OCI-LY3 (cell line): ENCODE results near the gene AHDC1.
"Not testable (repeated sequence)": the region's sequence is repeated elsewhere in the genome, so short reads cannot be mapped to it uniquely, and the experiment has no call there.

ENCODE experiments used
- H2AFZ ChIP-seq: fragments of 200-600, 300-600 bp; shearing (Covaris generic); 2 replicates; pipeline ENCODE4 v1.6.0; 2014; ENCODE audit warnings: antibody characterized with exemption, low read depth, low read length
- H3K27ac ChIP-seq: fragments of 200-600, 300-600 bp; sonication (generic); 2 replicates; pipeline ENCODE4 v1.5.1; 2014; ENCODE audit warnings: mild to moderate bottlenecking, low read length, moderate library complexity, mixed read lengths
- H3K27me3 ChIP-seq: fragments of 200-600, 300-600 bp; sonication (generic); 2 replicates; pipeline ENCODE4 v1.6.1; 2014; ENCODE audit warnings: low read depth, low read length, mixed read lengths
- H3K36me3 ChIP-seq: fragments of 200-600, 300-600 bp; sonication (generic); replicated peaks from 2 replicates; pipeline ENCODE3; 2014; ENCODE audit warnings: low read depth, low read length, mixed read lengths
- H3K4me1 ChIP-seq: fragments of 300-600, 200-600 bp; sonication (generic); 2 replicates; pipeline ENCODE4 v1.6.1; 2014; ENCODE audit warnings: low read length, mixed read lengths
- H3K4me2 ChIP-seq: fragments of 200-600, 300-600 bp; sonication (generic); 2 replicates; pipeline ENCODE4 v1.6.1; 2014; ENCODE audit warnings: low read length, mixed read lengths
- H3K4me3 ChIP-seq: fragments of 300-600, 200-600 bp; sonication (generic); 2 replicates; pipeline ENCODE4 v1.5.1; 2014; ENCODE audit warnings: antibody characterized with exemption, mild to moderate bottlenecking, low read length, moderate library complexity
- H3K79me2 ChIP-seq: fragments of 300-600, 200-600 bp; shearing (Covaris generic); 2 replicates; pipeline ENCODE4 v1.6.1; 2014; ENCODE audit warnings: mild to moderate bottlenecking, low read length, mixed read lengths
- H3K9ac ChIP-seq: fragments of 300-600, 200-600 bp; shearing (Covaris generic); 2 replicates; pipeline ENCODE4 v1.6.0; 2014; ENCODE audit warnings: mild to moderate bottlenecking, low read length, moderate library complexity
- H3K9me3 ChIP-seq: fragments of 200-600, 300-600 bp; shearing (Covaris generic); 2 replicates; pipeline ENCODE4 v1.6.1; 2014; ENCODE audit warnings: low read length, mixed read lengths; ENCODE audit not compliant: insufficient read depth
- H4K20me1 ChIP-seq: fragments of 200-600, 300-600 bp; sonication (generic); 2 replicates; pipeline ENCODE4 v1.6.1; 2016; ENCODE audit warnings: low read length, mixed read lengths; ENCODE audit not compliant: insufficient read depth
- EZH2phosphoT487 ChIP-seq: fragments of 200-600 bp; shearing (Covaris generic); IDR thresholded peaks from 2 replicates; pipeline ENCODE4 v1.6.1; 2018; ENCODE audit warnings: antibody characterized with exemption, mixed run types, low read depth
- TF ChIP-seq, protein P1 (sequence below): fragments of 200-600, 300-600 bp; sonication (generic); IDR thresholded peaks from 2 replicates; pipeline ENCODE4 v1.5.1; 2014; ENCODE audit warnings: antibody characterized with exemption, low read length, low read depth

The AHDC1 gene

DNA sequence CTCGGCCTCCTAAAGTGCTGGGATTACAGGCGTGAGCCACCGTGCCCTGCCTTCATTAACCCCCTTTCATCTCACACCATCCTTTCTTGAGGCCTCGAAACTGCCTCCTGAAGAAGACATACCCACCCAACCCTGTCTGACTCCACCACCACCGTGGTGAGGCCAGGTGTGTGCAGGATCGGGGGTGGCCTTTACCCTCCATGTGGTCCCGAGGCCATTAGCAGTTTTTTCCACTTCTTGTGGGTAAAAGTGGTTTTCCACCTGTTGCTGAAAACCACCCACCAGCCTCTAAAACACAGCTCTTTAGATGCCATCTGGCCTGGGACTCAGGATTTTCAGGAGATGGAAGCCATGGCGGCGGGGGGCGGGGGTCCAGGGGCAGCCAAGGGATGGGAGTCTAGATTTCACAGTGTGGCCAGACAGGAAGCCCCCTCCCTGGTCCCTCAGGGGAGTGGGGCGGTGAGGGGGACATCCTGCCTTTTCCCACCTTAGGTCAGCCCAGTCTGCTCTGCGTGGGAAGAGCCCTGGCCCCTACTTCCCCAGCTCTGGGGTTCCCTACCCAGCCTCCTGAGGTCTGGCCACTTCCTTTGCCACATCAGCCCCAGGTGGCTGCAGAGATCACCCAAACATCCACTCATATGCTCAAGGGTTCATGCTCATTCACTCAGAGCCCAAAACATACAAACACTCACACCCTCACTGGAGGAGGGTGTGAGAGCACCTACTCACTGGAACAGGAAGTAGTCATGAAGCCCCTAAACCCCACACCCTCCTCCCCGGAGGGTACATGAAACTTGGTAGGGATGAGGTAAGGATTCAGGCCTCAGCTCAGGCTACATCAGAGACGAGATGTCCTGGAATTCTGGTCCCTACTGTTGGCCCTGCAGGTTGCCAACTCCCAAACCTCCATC is 28.7 kb upstream of the AHDC1 start:
- no peaks in the 10 kb centered on the region for H3K79me2 ChIP-seq
- H3K27ac ChIP-seq = peak overlapping the region; percentile 87
- H3K4me2 ChIP-seq = peak overlapping the region; percentile 93
- H3K36me3 ChIP-seq = no peaks in the 10 kb centered on the region
- H3K9ac ChIP-seq = peak overlapping the region; percentile 37; the same call in 1 of the 2 replicates
- TF ChIP-seq, protein P1, sequence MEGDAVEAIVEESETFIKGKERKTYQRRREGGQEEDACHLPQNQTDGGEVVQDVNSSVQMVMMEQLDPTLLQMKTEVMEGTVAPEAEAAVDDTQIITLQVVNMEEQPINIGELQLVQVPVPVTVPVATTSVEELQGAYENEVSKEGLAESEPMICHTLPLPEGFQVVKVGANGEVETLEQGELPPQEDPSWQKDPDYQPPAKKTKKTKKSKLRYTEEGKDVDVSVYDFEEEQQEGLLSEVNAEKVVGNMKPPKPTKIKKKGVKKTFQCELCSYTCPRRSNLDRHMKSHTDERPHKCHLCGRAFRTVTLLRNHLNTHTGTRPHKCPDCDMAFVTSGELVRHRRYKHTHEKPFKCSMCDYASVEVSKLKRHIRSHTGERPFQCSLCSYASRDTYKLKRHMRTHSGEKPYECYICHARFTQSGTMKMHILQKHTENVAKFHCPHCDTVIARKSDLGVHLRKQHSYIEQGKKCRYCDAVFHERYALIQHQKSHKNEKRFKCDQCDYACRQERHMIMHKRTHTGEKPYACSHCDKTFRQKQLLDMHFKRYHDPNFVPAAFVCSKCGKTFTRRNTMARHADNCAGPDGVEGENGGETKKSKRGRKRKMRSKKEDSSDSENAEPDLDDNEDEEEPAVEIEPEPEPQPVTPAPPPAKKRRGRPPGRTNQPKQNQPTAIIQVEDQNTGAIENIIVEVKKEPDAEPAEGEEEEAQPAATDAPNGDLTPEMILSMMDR = no peak
- no peak overlapping the region for H2AFZ ChIP-seq
- peaks cover 87% of the 10 kb centered on the region for H3K4me1 ChIP-seq
- H3K27me3 ChIP-seq = no peaks in the 10 kb centered on the region
- no peaks in the 10 kb centered on the region for H3K9me3 ChIP-seq
- H4K20me1 ChIP-seq = no peaks in the 10 kb centered on the region
- peak overlapping the region; percentile 84; the same call in 1 of the 2 replicates for H3K4me3 ChIP-seq

DNA sequence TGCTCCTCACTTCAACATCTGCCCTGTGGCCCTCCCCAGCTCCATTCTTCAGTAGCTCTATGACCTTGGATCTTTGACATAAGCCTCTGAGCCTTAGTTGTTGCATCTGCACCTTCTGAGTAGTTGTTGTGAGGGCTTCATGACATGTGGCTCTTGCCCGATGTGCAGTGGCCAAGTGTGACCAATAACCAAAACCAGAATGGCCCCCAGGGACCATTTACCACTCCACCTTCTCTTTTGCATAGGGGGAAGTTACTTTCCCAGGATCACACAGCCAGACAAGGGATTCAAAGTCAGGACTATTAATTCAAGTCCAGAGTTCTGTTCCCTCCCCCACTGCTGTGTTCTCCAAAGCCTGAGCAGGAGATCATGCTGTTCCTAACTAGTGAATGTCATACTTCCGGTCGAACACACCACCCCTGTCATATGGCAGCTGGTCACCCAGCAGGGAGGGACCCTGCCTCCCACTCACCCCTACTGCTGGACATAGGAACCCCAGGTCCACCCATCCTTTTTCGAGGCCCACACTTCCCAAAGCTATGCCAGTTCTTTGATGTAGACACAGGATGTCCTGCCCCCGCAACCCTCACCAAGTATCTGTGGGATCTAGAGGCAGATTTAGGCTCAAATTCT is 27.0 kb upstream of the AHDC1 start:
- no peak for TF ChIP-seq EZH2phosphoT487
- TF ChIP-seq, protein P1 = no peak
- Histone ChIP-seq H4K20me1 (no peaks in the 10 kb centered on the region), H3K4me3 (peak overlapping the region; percentile 26; the same call in 1 of the 2 replicates), H3K4me2 (peak overlapping the region; percentile 64), H3K9ac (peak overlapping the region; percentile 54; the same call in 1 of the 2 replicates), H3K9me3 (no peaks in the 10 kb centered on the region), H3K27ac (peak overlapping the region; percentile 87), H3K79me2 (no peaks in the 10 kb centered on the region), H3K4me1 (peaks cover 76% of the 10 kb centered on the region), H2AFZ (no peak overlapping the region), H3K36me3 (no peaks in the 10 kb centered on the region), H3K27me3 (no peaks in the 10 kb centered on the region)

DNA sequence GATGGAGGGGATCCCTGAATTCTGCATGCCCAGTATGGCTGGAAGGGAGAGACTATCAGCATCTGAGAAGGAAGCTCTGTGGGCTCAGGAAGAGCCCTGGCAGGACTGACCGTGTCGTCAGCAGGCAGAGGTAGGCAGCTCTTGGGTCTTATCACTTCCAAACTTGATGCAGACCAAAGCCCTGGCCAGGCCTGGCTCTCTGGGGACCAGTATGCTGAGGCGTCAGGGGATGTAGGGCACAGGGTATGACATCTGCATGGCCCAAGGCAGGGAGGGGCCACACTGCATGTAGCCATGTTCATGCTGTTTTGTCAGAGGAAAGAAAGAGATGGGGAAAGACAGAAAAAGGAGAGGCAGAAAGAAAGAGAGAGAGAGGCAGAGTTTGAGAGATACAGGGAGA is 24.8 kb upstream of the AHDC1 start:
- Histone ChIP-seq H3K27ac (no peak overlapping the region), H2AFZ (no peak overlapping the region), H4K20me1 (no peaks in the 10 kb centered on the region), H3K27me3 (no peaks in the 10 kb centered on the region), H3K9ac (no peak overlapping the region), H3K4me2 (no peak overlapping the region), H3K79me2 (no peaks in the 10 kb centered on the region), H3K36me3 (no peaks in the 10 kb centered on the region), H3K4me1 (peaks cover 58% of the 10 kb centered on the region), H3K4me3 (no peak overlapping the region), H3K9me3 (no peaks in the 10 kb centered on the region)
- TF ChIP-seq EZH2phosphoT487 = no peak
- TF ChIP-seq, protein P1 = no peak

DNA sequence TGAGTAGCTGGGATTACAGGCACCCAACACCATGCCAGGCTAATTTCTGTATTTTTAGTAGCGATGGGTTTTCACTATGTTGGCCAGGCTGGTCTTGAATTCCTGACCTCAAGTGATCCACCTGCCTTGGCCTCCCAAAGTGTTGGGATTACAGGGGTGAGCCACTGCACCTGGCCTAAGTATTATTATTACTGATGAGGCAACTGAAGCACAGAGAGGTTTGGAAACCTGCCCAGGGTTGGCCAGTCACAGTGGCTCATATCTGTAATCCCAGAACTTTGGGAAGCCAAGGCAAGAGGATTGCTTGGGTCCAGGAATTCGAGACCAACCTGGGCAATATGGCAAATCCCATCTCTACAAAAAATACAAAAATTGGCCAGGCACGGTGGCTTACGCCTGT is 23.8 kb upstream of the AHDC1 start:
- not testable (repeated sequence) for H3K9ac ChIP-seq, H3K27me3 ChIP-seq, H3K4me2 ChIP-seq, H3K27ac ChIP-seq, H3K4me3 ChIP-seq, H3K36me3 ChIP-seq, H4K20me1 ChIP-seq, H2AFZ ChIP-seq, H3K79me2 ChIP-seq, H3K9me3 ChIP-seq
- H3K4me1 ChIP-seq = peaks cover 48% of the 10 kb centered on the region
